Endothelial cell of umbilical vein (primary cell): ENCODE data around the gene GNAS.

Experiments
- EZH2 ChIP-seq: IDR thresholded peaks from 2 replicates; pipeline ENCODE4 v1.6.1; 2012; ENCODE audit warnings: borderline replicate concordance, low read depth, mild to moderate bottlenecking, moderate library complexity, low read length, inconsistent platforms; ENCODE audit not compliant: severe bottlenecking
- FOS ChIP-seq: IDR thresholded peaks from 2 replicates; pipeline ENCODE4 v1.6.1; 2011; ENCODE audit warnings: mild to moderate bottlenecking, low read length, moderate library complexity, borderline replicate concordance; ENCODE audit not compliant: insufficient read depth
- GATA2 ChIP-seq: IDR thresholded peaks from 2 replicates; pipeline ENCODE4 v1.7.0; 2011; ENCODE audit warnings: low read depth, mild to moderate bottlenecking, moderate library complexity, mixed read lengths, low read length; ENCODE audit not compliant: insufficient read length, insufficient read depth
- JUN ChIP-seq: IDR thresholded peaks from 2 replicates; pipeline ENCODE4 v1.6.1; 2011; ENCODE audit warnings: borderline replicate concordance, low read depth; ENCODE audit not compliant: insufficient read length, insufficient read depth
- POLR2A ChIP-seq: IDR thresholded peaks from 2 replicates; pipeline ENCODE4 v1.6.1; 2012; ENCODE audit warnings: low read depth, mild to moderate bottlenecking, control low read depth, low read length
- POLR2AphosphoS5 ChIP-seq: IDR thresholded peaks from 2 replicates; pipeline ENCODE4 v1.6.1; 2012; ENCODE audit warnings: low read depth, mild to moderate bottlenecking, control low read depth, low read length, moderate library complexity; ENCODE audit not compliant: insufficient read depth
- TF ChIP-seq, protein P1 (sequence below): IDR thresholded peaks from 2 replicates; pipeline ENCODE4 v1.6.1; 2011; ENCODE audit not compliant: insufficient read depth, insufficient read length
- TF ChIP-seq, protein P2 (sequence below), 2 donors: IDR thresholded peaks; 1 replicate in 1 of 2; 2 replicates in 1 of 2; pipeline ENCODE4 v1.5.1; 2011; ENCODE audit warnings: low read length in 2 of 2, mild to moderate bottlenecking in 2 of 2, moderate library complexity in 2 of 2, control low read depth in 1 of 2, inconsistent platforms in 1 of 2, low read depth in 1 of 2; ENCODE audit not compliant: insufficient read depth in 1 of 2; ENCODE audit errors: extremely low read depth in 1 of 2

- TF ChIP-seq POLR2AphosphoS5 = no peak
- TF ChIP-seq, protein P1, sequence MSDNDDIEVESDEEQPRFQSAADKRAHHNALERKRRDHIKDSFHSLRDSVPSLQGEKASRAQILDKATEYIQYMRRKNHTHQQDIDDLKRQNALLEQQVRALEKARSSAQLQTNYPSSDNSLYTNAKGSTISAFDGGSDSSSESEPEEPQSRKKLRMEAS = no peak
- TF ChIP-seq, protein P2, sequence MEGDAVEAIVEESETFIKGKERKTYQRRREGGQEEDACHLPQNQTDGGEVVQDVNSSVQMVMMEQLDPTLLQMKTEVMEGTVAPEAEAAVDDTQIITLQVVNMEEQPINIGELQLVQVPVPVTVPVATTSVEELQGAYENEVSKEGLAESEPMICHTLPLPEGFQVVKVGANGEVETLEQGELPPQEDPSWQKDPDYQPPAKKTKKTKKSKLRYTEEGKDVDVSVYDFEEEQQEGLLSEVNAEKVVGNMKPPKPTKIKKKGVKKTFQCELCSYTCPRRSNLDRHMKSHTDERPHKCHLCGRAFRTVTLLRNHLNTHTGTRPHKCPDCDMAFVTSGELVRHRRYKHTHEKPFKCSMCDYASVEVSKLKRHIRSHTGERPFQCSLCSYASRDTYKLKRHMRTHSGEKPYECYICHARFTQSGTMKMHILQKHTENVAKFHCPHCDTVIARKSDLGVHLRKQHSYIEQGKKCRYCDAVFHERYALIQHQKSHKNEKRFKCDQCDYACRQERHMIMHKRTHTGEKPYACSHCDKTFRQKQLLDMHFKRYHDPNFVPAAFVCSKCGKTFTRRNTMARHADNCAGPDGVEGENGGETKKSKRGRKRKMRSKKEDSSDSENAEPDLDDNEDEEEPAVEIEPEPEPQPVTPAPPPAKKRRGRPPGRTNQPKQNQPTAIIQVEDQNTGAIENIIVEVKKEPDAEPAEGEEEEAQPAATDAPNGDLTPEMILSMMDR (IDR thresholded peaks at IDR 0.05; ENCODE audit: extremely low read depth in 1 of 2, insufficient read depth in 1 of 2, low read depth in 1 of 2, low read length in 2 of 2) = no peak
- no peak for TF ChIP-seq POLR2A
- TF ChIP-seq EZH2 = no peak
- TF ChIP-seq GATA2 = no peak
- no peak for TF ChIP-seq FOS
- no peak for TF ChIP-seq JUN
These were observed 29.5 kb upstream of the GNAS start for GRCh38 chr20:58822748-58823730.
